Retina (tissue), 1 donor: ENCODE measurements around the gene EFEMP1.

Source experiments
- DNase-seq: peaks from one replicate; pipeline ENCODE4 v3.0.0-alpha.2; 2016

EFEMP1 gene

DNA sequence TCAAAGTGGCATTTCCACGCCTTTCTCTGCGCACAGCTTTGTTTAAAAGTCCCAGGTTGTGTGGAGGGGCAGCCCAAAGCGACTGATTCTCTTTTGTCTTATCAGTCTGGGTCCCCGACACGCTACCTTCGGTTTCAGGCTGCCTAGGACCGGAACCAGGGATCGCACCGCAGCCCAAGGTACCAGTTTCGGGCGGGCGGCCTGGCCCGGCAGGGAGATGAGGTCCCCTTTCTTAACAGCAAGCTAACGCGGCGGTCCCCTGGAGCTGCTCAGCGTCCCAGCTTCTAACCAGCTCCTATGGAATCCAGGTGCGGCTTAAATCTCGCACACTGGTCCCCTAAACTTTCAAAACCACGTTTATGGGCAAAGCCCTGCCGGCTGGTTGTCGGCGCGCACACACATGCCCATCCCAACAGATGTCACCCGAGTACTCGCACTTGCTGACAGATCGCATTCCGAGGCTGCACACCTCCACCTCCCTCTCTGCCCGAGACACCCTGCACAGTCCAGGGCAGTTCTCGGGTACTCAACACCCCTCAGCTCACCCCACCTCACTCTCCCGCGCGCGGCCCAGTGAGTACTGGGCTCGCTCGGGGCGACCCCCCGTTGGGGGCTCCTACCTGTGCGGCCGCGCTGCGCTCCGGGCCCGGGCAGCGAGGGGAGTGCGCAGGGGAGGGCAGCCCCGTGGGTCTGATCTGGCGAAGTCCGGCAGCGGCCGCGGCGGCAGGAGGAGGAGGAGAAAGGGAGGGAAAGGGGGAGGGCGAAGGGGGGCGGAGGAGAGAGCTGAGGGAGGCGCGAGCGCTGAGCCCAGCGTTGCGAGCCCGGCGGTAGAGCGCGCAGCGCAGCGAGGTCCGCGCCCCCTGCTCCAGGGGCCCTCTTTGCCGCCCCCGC lies at the start of gene EFEMP1:
EFEMP1 (minus strand) TSS at position 692 of the 891 bp plus-strand sequence. CDS start 1,342 bp downstream, outside the sequence.
- DNase-seq: peak; percentile 83

DNA sequence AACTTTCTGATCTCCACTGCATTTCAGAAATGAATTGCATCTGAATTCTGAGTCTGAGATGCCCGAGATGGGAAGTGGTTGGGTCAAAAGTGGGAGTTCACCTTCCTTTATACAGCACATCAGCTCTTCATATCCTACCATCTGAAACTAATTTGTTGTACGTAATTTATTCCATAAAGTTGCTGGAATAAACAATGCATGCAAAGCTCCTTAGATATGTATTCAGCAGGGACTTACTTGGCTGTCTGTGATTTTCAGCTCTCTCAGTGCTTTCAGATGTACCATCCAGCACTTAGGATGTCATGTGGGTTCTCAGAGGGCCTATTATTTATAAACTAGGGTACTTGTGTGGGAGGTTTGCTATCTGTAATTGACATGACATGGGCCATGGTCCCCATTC lies 46.9 kb upstream of the EFEMP1 start:
- DNase-seq: no peak

DNA sequence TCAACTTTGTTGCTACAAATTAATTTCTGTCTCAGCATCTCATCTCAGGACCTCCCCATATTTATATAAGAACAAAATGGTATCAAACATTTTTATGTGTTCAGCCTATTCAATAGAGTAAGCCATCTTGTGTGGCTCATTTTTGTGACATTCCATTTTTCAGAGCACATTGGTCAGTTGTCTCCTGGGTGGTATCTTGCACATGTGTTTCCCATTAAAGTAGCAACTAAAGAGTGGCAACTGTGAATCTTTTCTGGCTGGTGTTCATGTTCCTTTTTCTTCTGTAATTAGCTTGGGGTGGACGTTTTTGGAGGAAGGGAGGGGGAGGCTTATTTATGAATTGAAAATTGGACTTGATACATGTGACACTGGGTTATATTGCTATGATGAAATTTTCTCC lies 45.4 kb upstream of the EFEMP1 start:
- no peak for DNase-seq

DNA sequence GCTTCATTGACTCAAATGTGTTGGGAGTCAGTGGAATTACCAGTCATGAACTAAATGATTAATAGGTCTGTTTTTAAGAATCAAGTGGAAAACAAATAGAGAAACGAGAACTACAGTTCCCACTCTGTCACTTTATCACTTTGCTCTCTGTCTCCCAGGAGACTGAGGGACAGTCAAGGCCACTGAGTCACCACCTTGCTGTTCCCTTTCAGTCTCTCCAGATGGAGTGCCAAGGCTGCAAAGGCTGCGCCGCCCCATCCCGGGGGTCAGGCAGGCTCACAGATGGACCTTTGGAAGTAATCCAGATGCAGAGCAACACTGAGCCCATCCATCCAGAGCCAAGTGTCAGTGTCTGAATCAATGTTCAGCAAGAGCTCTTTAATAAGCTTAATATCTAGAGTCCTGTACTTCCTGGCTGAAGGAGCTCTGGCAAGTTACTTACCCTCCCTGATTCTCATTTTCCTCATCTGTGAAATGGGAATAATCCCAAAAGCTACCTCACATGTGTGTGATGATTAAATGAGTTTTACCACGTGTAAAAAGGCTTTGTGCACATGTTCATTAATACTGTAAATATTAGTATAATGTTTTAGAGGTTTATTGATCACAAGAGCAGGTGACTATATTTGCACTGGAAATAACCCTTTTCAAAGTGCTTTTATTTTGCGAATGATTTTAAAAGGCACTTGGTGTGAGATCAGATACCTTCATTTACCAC lies 43.0 kb upstream of the EFEMP1 start:
- no peak for DNase-seq

DNA sequence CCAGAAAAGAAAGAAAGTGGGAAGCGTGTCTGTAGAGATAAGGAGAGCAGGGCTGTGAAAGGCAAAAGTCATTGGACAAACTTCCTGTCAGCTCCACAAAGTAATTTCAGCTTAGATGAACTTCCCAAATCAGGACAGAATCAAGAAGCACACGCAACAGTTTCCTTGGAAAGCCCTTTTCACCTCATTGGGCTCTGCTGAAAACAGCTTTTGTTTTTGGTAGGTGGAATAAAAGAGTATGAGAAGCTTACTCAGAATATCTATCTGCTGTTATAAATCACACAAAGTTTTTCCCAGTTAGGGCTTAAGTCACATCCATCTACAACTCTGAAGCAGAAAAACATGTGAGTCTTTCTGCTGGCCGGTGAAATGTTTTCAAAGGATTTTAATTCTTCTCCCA lies 42.4 kb upstream of the EFEMP1 start:
- DNase-seq: no peak

GRCh38 chr2:55965276-55965675 lies 41.7 kb upstream of the EFEMP1 start:
- no peak for DNase-seq

DNA sequence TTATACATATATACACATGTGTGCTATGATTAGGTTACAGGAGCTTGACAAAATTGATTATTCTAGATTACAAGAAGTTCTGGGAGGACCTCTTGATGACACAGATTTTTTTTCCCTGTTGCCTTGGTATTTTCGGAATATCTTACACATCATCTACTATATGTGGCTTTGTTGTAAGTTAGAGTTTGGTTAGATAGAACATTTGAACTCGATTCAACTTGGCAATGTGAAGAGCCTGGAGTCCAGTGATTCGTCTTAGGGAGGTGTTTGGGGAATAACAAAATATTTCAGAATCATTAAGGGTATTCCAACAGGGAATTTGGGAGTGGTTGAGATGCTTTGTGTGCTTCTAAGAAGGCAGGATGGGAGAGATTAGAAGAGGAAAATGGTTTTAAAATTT lies 39.3 kb upstream of the EFEMP1 start:
- no peak for DNase-seq

GRCh38 chr2:55961318-55961911 lies 37.8 kb upstream of the EFEMP1 start:
- DNase-seq: no peak

DNA sequence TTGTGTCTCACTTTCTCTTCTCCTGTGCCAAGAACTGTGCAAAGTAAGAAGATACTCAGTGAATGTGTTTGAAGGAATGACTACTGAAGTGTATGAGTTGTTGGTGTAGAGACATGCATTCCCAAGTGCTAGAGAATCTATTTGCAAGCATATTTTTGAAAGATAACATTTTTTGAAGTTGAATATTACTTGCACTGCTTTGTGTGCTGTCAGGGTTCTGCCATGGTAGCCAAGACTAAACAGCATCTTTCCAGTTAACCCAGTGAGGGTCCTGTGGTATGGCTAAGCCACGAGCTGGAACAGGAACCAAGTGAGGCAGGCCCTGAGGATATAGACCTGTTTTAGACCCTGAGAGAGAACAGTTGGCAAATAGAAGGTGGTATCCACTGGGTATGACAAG lies 35.2 kb upstream of the EFEMP1 start:
- no peak for DNase-seq

- DNase-seq: no peak
These were observed 33.6 kb upstream of the EFEMP1 start for GRCh38 chr2:55957142-55957541.

GRCh38 chr2:55954306-55955035 lies 30.9 kb upstream of the EFEMP1 start:
- no peak for DNase-seq

GRCh38 chr2:55952415-55952814 lies 28.8 kb upstream of the EFEMP1 start:
- DNase-seq: no peak

- DNase-seq: no peak
These were observed 28.0 kb upstream of the EFEMP1 start for GRCh38 chr2:55951533-55951932.

- no peak for DNase-seq
These were observed 26.0 kb upstream of the EFEMP1 start for GRCh38 chr2:55949613-55950012.

DNA sequence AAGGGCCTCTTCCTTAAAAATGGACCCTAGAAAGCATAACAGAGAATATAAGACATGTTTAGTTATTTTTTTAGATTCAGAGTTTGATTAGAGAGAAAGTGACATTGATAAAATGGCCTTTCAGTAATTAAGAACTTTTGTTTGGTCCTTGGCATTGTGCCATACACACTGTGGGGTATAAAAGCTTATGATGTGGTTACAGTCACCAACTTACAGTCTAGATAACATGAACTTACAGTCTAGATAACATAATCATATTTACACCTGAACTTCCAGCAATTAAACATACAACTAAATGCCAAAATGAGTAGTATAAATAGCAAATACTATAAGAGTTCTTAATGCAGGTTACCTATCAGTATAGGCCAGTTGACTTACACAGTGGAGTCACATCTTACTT lies 25.6 kb upstream of the EFEMP1 start:
- no peak for DNase-seq

DNA sequence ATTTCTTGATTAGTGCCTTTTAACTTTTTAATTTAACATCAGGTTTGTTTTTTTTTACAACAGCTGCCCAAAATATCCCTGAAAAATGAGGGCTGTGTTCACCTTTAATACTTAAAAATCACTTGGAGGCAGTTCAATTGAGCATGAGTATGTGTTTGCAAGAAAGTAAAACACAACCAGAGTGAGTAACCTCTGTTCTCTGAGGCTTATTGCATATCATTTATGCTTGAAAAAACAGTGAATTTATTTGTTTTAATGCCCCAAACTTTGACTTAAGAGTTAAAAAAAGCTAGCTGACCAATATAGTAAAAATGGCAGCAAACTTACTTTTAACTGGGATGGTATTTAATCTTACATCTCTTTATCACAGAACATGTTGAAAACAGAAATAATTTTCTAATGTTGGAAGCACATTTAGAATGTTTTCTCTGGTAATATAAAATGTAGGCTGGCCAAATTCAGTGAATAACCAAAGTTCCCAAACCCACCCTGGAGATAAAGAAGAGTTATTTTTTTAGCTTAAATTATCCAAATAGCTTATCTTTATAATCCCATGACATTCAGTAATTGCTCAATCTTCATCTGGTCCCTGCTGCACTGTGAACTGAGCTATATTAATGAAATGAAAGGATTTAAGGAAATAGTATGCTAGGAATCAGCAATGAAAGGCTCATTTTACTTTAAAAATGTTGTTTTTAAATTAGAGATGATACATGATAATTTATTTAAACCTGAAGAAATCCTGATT lies 24.8 kb upstream of the EFEMP1 start:
- DNase-seq: no peak

- DNase-seq: no peak
These were observed 24.2 kb upstream of the EFEMP1 start for GRCh38 chr2:55947752-55948151.

GRCh38 chr2:55946793-55947192 lies 23.2 kb upstream of the EFEMP1 start:
- DNase-seq: no peak

DNA sequence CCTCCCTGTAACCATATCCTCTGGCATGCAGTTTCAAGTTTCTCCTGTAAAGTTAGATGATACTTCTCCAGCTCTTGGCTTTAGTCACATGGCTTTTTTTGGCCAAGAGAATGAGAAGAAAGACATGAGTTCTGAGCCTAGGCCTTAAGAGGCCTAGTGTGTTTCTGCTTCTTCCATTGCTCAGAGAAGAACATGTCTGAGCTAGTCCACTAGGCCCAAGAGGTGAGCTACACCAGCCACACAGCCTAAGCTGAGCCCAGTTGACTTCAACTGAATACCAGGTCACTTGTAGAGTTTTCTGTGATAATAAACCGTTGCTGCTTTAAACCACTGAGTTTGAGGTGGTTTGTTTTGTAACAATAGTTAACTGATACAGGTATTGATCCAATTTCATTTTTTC lies 19.9 kb upstream of the EFEMP1 start:
- no peak for DNase-seq

- DNase-seq: no peak
These were observed 12.8 kb upstream of the EFEMP1 start for GRCh38 chr2:55936351-55936750.

DNA sequence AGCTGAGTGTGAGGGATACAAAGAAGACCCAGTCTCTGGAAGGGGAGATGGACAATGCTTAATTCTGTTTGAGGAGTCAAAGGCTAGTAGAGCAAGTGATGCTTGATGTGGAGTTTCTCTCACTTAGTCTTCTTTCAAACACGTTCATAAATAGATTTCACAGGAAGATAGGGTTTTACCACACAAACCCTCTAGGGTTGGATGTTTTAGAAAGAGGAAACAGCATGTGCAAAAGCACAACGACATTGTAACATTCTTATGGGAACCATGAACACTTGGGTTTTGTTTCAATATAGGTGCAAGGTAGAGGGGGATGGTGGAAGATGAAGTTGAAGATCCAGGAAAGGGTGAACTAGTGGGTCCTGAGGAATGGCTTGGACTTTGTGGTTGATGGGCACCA lies 10.8 kb upstream of the EFEMP1 start:
- no peak for DNase-seq

DNA sequence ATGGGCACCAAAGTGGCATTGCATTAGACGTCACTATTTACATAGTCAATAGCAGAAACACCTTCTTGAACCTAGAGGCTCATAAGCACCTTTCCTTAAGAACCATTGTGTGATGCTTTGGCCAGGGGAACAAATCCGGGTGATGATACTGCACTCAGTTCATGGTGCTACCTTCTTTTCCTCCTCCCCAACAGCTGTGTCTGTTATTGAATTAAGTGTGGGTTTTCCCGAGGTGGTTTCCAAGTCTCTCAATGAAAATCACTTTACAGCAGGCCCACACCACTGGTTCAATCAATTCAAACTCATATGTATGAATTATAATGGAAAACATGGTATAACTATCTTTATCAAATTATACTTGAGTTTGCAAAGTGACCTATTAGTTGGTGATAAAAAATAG lies 9.3 kb upstream of the EFEMP1 start:
- DNase-seq: no peak
